Measurements from ENCODE around the gene MYOF.

The MYOF gene

DNA sequence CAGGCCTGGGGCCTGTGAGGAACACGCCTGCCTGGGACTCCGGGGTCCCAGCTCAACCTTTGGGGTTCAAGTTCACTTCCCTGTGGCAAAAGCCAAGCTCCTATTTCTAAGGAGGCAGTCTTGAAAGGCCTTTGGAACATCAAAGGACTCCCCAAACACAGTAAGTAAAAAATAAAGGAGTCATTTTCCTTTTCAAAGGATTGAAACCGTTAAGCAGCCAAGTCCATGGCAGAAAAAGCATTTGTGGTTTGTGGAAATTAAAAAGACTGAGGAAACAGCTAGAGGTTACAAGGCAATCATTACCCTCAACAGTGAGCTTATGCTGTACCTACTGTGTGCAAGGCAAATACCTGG, 200.8 kb downstream of the MYOF start:
- H3K9me3 ChIP-seq (ENCODE audit: control insufficient read depth, low read length): no peaks in the 10 kb centered on the region
- no peaks in the 10 kb centered on the region for H3K36me3 ChIP-seq (ENCODE audit: control insufficient read depth, insufficient read depth, low read length, severe bottlenecking)
- no peak overlapping the region for H3K4me3 ChIP-seq (ENCODE audit: low read length)
- DNase-seq (ENCODE audit: low read depth): no peak
- peaks cover 3% of the 10 kb centered on the region for H3K27me3 ChIP-seq (replicated peaks; ENCODE audit: control insufficient read depth, insufficient read depth, low read length)
- H3K4me1 ChIP-seq (ENCODE audit: control insufficient read depth, insufficient read depth, low read length): no peaks in the 10 kb centered on the region
- no peak overlapping the region for H3K9ac ChIP-seq (ENCODE audit: low read length)

DNA sequence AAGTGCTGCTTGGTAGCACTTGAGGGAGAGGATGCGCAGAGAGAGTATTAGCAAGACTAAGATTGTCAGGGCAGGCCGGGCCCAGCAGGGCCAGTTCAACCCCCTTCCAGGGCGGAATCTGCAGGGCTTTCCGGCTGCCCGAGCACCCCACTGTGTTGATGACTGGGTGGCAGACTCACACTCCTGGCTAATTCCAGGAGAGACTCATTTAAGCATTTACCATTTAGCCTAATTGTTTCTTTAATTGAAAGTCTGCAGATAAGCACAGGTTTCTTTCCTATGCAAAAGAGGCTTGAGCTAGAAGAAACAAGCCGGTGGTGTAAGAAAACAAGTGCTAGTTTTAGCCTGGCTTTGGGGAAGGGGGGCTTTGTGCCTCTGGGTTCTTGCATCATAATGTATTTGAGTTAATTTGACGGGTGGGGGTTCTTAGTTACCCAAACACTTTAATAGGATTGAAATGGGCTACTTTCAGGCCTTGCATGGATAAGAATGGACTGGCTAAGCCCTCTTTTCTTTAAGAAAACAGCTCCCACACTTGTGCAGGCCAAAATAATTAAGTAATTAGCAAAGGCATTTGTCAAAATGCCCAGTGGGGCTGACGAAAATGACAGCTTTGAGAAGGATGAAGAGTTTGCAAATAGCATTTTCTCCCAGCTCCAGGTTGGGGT, 201.3 kb downstream of the MYOF start:
- no peaks in the 10 kb centered on the region for H3K4me1 ChIP-seq (ENCODE audit: control insufficient read depth, insufficient read depth, low read length)
- H3K36me3 ChIP-seq (ENCODE audit: control insufficient read depth, insufficient read depth, low read length, severe bottlenecking): no peaks in the 10 kb centered on the region
- no peaks in the 10 kb centered on the region for H3K9me3 ChIP-seq (ENCODE audit: control insufficient read depth, low read length)
- H3K9ac ChIP-seq (ENCODE audit: low read length): no peak overlapping the region
- H3K27me3 ChIP-seq (replicated peaks; ENCODE audit: control insufficient read depth, insufficient read depth, low read length): peaks cover 3% of the 10 kb centered on the region
- DNase-seq (ENCODE audit: low read depth): no peak
- no peak overlapping the region for H3K4me3 ChIP-seq (ENCODE audit: low read length)

DNA sequence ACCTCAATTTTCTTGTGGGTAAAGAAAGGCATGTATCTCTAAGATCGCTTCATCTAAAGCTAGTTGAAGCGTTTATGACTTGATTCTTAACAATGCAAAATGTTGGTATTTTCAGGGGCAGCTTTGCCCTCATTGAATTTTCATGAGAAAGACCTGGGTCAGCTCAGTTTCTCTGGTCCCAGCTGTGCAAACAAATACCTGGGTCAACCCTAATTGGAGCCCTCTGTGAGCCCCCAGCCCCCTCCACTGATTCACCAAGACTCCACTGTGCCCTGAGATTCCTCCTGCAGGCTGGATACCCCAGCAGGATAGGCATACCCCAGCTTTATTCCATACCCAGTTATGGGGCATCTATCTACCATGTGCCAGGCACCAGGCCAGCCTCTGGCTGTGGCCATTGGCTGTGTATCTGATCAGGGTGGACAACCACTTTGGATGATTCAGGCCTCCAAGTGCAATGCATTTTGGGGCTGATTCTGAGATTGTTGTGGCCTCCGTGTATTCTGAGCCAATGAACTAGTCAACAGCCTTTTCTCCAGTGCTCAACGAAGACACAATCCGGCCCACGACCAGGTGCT, 201.9 kb downstream of the MYOF start:
- DNase-seq (ENCODE audit: low read depth): no peak
- Histone ChIP-seq H3K4me3 (ENCODE audit: low read length) (no peak overlapping the region), H3K36me3 (ENCODE audit: control insufficient read depth, insufficient read depth, low read length, severe bottlenecking) (no peaks in the 10 kb centered on the region), H3K4me1 (ENCODE audit: control insufficient read depth, insufficient read depth, low read length) (no peaks in the 10 kb centered on the region), H3K9ac (ENCODE audit: low read length) (no peak overlapping the region), H3K27me3 (replicated peaks; ENCODE audit: control insufficient read depth, insufficient read depth, low read length) (peaks cover 3% of the 10 kb centered on the region), H3K9me3 (ENCODE audit: control insufficient read depth, low read length) (no peaks in the 10 kb centered on the region)

DNA sequence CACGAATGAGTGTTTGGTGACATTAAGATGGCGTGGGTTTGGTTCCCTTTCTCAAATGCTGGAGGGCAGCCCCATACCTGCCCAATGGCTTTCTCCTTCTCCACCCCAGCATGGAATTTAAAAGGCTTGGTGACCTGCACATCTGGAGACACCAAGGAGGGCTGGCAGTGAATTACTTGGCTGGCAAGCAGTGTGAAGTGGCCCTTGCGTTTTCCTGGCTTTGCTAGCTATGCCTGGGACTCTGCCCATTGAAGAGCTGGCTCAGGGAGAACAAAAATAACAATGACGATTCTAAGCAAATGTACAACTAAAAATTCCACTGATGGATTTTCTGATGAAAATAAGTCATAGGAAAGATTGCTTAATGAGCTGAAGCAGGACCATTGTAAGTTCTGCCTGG, 204.8 kb downstream of the MYOF start:
- H3K36me3 ChIP-seq (ENCODE audit: control insufficient read depth, insufficient read depth, low read length, severe bottlenecking): no peaks in the 10 kb centered on the region
- no peak for DNase-seq (ENCODE audit: low read depth)
- H3K9me3 ChIP-seq (ENCODE audit: control insufficient read depth, low read length): no peaks in the 10 kb centered on the region
- no peak overlapping the region for H3K4me3 ChIP-seq (ENCODE audit: low read length)
- peaks cover 5% of the 10 kb centered on the region for H3K27me3 ChIP-seq (replicated peaks; ENCODE audit: control insufficient read depth, insufficient read depth, low read length)
- no peaks in the 10 kb centered on the region for H3K4me1 ChIP-seq (ENCODE audit: control insufficient read depth, insufficient read depth, low read length)
- no peak overlapping the region for H3K9ac ChIP-seq (ENCODE audit: low read length)

DNA sequence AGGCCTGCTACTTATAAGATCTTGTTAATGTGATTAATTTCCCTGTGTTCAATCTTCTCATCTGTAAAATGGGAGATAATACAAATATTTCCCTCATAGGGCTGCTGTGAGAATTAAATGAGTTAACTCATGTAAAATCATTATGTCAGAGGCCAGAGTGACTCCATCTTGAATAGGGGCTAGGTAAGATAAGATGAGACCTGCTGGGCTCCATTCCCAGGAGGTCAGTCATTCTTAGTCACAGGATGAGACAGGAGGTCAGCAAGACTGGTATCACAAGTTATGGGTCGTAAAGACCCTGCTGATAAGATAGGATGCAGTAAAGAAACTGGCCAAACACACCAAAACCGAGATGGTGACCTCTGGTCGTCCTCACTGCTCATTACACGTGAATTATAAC, 207.7 kb downstream of the MYOF start:
- peaks cover 9% of the 10 kb centered on the region for H3K9me3 ChIP-seq (ENCODE audit: control insufficient read depth, low read length)
- no peaks in the 10 kb centered on the region for H3K36me3 ChIP-seq (ENCODE audit: control insufficient read depth, insufficient read depth, low read length, severe bottlenecking)
- peaks cover 5% of the 10 kb centered on the region for H3K27me3 ChIP-seq (replicated peaks; ENCODE audit: control insufficient read depth, insufficient read depth, low read length)
- H3K4me3 ChIP-seq (ENCODE audit: low read length): no peak overlapping the region
- no peaks in the 10 kb centered on the region for H3K4me1 ChIP-seq (ENCODE audit: control insufficient read depth, insufficient read depth, low read length)
- H3K9ac ChIP-seq (ENCODE audit: low read length): no peak overlapping the region
- DNase-seq (ENCODE audit: low read depth): no peak

DNA sequence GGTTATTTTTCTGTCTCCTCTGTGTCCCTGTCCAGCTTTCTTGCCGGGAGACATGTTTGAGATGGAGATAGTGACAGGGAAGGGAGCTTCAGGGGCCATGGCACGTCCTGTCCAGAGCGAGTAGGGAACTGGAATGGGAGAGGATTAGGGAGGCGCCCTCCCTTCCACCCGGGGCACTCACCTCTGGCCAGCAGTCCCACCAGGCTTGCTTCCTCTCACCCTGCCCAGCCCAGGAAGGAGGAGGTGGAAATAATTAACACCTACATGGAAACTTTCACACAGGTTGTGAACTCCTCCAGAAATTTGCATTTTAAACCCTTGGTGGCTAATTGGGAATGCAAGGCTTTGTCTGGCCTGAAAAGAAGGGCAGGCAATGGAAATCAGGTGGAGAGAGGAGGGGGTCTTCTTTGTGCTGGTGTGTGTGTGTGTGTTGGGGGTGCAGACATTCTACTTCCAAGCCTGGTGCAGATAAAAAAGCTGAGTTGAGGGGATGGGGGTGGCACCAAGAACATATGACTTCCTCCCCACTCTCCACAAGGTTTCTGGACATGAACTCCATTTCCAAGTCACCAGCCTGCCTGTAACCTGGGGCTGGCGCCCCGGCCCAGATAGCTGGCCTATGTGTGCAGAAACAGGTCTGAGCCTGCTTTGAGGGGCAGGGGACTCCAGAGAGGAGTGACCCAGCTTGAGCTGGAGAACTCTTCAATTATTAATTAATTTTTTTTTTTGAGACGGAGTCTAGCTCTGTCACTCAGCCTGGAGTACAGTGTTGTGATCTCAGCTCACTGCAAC, 209.1 kb downstream of the MYOF start:
- Histone ChIP-seq H3K27me3 (replicated peaks; ENCODE audit: control insufficient read depth, insufficient read depth, low read length) (peaks cover 5% of the 10 kb centered on the region), H3K9ac (ENCODE audit: low read length) (no peak overlapping the region), H3K9me3 (ENCODE audit: control insufficient read depth, low read length) (peaks cover 21% of the 10 kb centered on the region), H3K4me1 (ENCODE audit: control insufficient read depth, insufficient read depth, low read length) (no peaks in the 10 kb centered on the region), H3K36me3 (ENCODE audit: control insufficient read depth, insufficient read depth, low read length, severe bottlenecking) (no peaks in the 10 kb centered on the region), H3K4me3 (ENCODE audit: low read length) (no peak overlapping the region)
- no peak for DNase-seq (ENCODE audit: low read depth)

DNA sequence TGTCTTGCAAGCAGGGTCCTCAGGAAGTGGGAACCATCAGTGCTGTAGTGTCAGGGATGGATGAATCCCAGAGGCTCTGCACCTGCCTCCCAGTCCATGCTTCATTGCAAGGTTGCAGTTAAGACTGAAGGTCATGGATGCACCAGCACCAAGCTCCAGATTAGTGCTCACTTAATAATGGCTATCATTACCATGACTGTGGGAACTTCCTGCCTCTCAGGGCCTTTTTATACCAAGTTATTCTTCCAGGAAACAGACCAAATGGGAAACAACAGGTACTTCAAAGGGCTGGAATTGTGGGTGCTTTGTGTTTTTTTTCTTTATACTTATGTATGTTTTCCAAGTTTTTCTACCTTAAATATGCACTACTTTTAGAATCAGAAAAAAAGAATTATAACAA, 210.8 kb downstream of the MYOF start:
- Histone ChIP-seq H3K4me1 (ENCODE audit: control insufficient read depth, insufficient read depth, low read length) (no peaks in the 10 kb centered on the region), H3K27me3 (replicated peaks; ENCODE audit: control insufficient read depth, insufficient read depth, low read length) (peaks cover 2% of the 10 kb centered on the region), H3K9ac (ENCODE audit: low read length) (no peak overlapping the region), H3K36me3 (ENCODE audit: control insufficient read depth, insufficient read depth, low read length, severe bottlenecking) (no peaks in the 10 kb centered on the region), H3K4me3 (ENCODE audit: low read length) (no peak overlapping the region), H3K9me3 (ENCODE audit: control insufficient read depth, low read length) (peaks cover 21% of the 10 kb centered on the region)
- DNase-seq (ENCODE audit: low read depth): no peak

DNA sequence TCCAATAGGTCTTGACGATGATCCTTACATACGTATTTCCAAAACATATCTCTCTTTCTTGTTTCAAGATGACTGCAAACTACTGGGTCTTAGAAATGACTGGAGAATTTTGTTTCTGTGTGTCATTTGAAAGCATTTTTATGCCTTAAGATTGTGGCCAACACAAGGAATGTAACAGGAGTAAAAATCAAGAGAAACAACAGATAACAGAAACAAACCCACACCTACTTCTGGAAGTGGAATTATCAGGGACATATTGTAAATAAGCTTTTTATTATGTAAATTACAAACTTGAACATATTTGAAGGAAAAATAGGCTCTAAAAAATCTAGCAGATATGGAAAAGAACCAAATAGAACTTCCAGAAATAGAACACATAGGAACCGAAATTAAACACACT, 212.9 kb downstream of the MYOF start:
- H3K4me3 ChIP-seq (ENCODE audit: low read length): no peak overlapping the region
- peaks cover 21% of the 10 kb centered on the region for H3K9me3 ChIP-seq (ENCODE audit: control insufficient read depth, low read length)
- H3K36me3 ChIP-seq (ENCODE audit: control insufficient read depth, insufficient read depth, low read length, severe bottlenecking): no peaks in the 10 kb centered on the region
- peaks cover 2% of the 10 kb centered on the region for H3K27me3 ChIP-seq (replicated peaks; ENCODE audit: control insufficient read depth, insufficient read depth, low read length)
- no peak for DNase-seq (ENCODE audit: low read depth)
- no peaks in the 10 kb centered on the region for H3K4me1 ChIP-seq (ENCODE audit: control insufficient read depth, insufficient read depth, low read length)
- no peak overlapping the region for H3K9ac ChIP-seq (ENCODE audit: low read length)

DNA sequence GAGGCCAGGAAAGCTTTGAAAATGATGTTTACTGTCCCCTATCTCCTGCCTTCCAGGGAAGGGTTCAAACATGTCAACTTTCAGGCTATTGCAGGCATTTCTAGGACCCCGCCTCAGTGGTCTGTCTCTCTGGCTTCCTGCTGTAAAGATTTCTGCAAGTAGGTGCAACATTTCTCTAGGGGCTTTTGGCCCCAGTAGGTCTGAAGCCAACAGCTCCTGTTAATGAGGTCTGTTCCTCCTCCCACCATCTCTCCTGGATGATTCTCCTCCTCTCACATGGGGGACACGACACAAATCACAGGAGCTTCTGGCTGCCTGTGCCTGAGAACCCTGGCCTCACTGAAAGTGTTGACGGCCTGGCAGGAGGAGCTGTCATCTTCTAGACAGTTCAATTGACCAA, 214.1 kb downstream of the MYOF start:
- Histone ChIP-seq H3K27me3 (replicated peaks; ENCODE audit: control insufficient read depth, insufficient read depth, low read length) (peaks cover 2% of the 10 kb centered on the region), H3K36me3 (ENCODE audit: control insufficient read depth, insufficient read depth, low read length, severe bottlenecking) (no peaks in the 10 kb centered on the region), H3K9ac (ENCODE audit: low read length) (no peak overlapping the region), H3K4me1 (ENCODE audit: control insufficient read depth, insufficient read depth, low read length) (no peaks in the 10 kb centered on the region), H3K4me3 (ENCODE audit: low read length) (no peak overlapping the region), H3K9me3 (ENCODE audit: control insufficient read depth, low read length) (peaks cover 21% of the 10 kb centered on the region)
- no peak for DNase-seq (ENCODE audit: low read depth)

DNA sequence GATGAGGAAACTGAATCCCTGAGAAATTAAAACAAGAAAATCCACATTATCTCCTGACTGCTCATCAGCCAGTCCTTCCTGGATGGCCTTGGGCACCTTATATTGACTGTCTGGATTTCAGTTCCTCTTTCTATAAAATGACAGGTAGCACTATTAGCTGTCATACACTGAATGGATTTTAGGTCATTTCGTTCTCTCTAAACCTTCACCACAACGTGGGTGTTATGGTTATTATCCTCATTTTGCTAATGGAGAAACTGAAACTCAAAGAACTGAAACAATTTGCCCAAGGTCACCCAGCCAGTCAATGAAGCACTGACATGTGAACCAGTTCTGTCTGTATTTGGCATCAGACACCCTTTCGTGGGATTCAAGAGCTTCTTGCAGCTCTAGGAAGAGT, 214.6 kb downstream of the MYOF start:
- Histone ChIP-seq H3K27me3 (replicated peaks; ENCODE audit: control insufficient read depth, insufficient read depth, low read length) (peaks cover under 1% of the 10 kb centered on the region), H3K9me3 (ENCODE audit: control insufficient read depth, low read length) (peaks cover 21% of the 10 kb centered on the region), H3K4me3 (ENCODE audit: low read length) (no peak overlapping the region), H3K36me3 (ENCODE audit: control insufficient read depth, insufficient read depth, low read length, severe bottlenecking) (no peaks in the 10 kb centered on the region), H3K9ac (ENCODE audit: low read length) (no peak overlapping the region), H3K4me1 (ENCODE audit: control insufficient read depth, insufficient read depth, low read length) (no peaks in the 10 kb centered on the region)
- no peak for DNase-seq (ENCODE audit: low read depth)

DNA sequence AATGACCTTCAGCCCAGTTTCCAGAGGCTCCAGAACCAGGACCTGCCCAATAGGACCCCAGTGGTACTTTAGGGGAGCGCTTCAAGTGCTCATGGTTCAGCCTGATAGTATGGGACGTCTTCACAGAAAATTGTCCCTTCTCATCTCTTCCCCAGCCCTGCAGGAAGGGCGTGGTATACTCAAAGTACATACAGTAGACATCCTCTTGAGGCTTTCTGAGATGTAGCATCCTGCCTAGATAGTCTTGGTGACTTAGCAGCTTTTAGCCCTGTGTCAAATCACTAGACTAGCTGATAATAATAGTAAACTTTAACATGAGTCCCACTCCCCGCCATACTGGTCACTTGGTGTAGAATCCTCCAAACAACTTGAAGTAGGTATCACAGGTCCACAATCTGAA, 215.3 kb downstream of the MYOF start:
- H3K4me3 ChIP-seq (ENCODE audit: low read length): no peak overlapping the region
- no peak overlapping the region for H3K9ac ChIP-seq (ENCODE audit: low read length)
- DNase-seq (ENCODE audit: low read depth): no peak
- peaks cover 21% of the 10 kb centered on the region for H3K9me3 ChIP-seq (ENCODE audit: control insufficient read depth, low read length)
- no peaks in the 10 kb centered on the region for H3K36me3 ChIP-seq (ENCODE audit: control insufficient read depth, insufficient read depth, low read length, severe bottlenecking)
- peaks cover 4% of the 10 kb centered on the region for H3K4me1 ChIP-seq (ENCODE audit: control insufficient read depth, insufficient read depth, low read length)
- no peaks in the 10 kb centered on the region for H3K27me3 ChIP-seq (replicated peaks; ENCODE audit: control insufficient read depth, insufficient read depth, low read length)

Measured in adipocyte (in vitro differentiated cells).